Measurements from ENCODE around the gene GADD45G.

The GADD45G gene

GRCh38 chr9:89576404-89576839 lies 28.4 kb upstream of the GADD45G start:
- no peak overlapping the region for H3K4me3 ChIP-seq (ENCODE audit: low read depth, low read length)
- peaks cover 3% of the 10 kb centered on the region for H3K9me3 ChIP-seq (ENCODE audit: severe bottlenecking)
- no peak for TF ChIP-seq CTCF (IDR thresholded peaks at IDR 0.05; ENCODE audit: low read depth, low read length)
- no peak overlapping the region for H3K27ac ChIP-seq
- H3K36me3 ChIP-seq, result no peaks in the 10 kb centered on the region
- no peaks in the 10 kb centered on the region for H3K27me3 ChIP-seq (ENCODE audit: insufficient read depth, low read depth, severe bottlenecking)
- no peak for DNase-seq

GRCh38 chr9:89577363-89577762 lies 27.4 kb upstream of the GADD45G start:
- Histone ChIP-seq H3K27me3 (ENCODE audit: insufficient read depth, low read depth, severe bottlenecking) (no peaks in the 10 kb centered on the region), H3K27ac (no peak overlapping the region), H3K9me3 (ENCODE audit: severe bottlenecking) (peaks cover 3% of the 10 kb centered on the region), H3K4me3 (ENCODE audit: low read depth, low read length) (no peak overlapping the region), H3K36me3 (no peaks in the 10 kb centered on the region)
- no peak for DNase-seq
- TF ChIP-seq CTCF (IDR thresholded peaks at IDR 0.05; ENCODE audit: low read depth, low read length), result no peak

- no peaks in the 10 kb centered on the region for H3K27me3 ChIP-seq (ENCODE audit: insufficient read depth, low read depth, severe bottlenecking)
- no peak for TF ChIP-seq CTCF (IDR thresholded peaks at IDR 0.05; ENCODE audit: low read depth, low read length)
- H3K36me3 ChIP-seq, result no peaks in the 10 kb centered on the region
- H3K9me3 ChIP-seq (ENCODE audit: severe bottlenecking), result peaks cover 12% of the 10 kb centered on the region
- no peak for DNase-seq
- H3K4me3 ChIP-seq (ENCODE audit: low read depth, low read length), result no peak overlapping the region
- no peak overlapping the region for H3K27ac ChIP-seq
Measured at GRCh38 chr9:89579741-89580385, 24.9 kb upstream of the GADD45G start.

- Histone ChIP-seq H3K27me3 (ENCODE audit: insufficient read depth, low read depth, severe bottlenecking) (no peaks in the 10 kb centered on the region), H3K4me3 (ENCODE audit: low read depth, low read length) (no peak overlapping the region), H3K27ac (no peak overlapping the region), H3K36me3 (no peaks in the 10 kb centered on the region), H3K9me3 (ENCODE audit: severe bottlenecking) (peaks cover 11% of the 10 kb centered on the region)
- no peak for TF ChIP-seq CTCF (IDR thresholded peaks at IDR 0.05; ENCODE audit: low read depth, low read length)
- DNase-seq, result no peak
Measured at GRCh38 chr9:89586311-89586710, 18.5 kb upstream of the GADD45G start.

- H3K27ac ChIP-seq, result no peak overlapping the region
- no peak for DNase-seq
- no peaks in the 10 kb centered on the region for H3K27me3 ChIP-seq (ENCODE audit: insufficient read depth, low read depth, severe bottlenecking)
- H3K36me3 ChIP-seq, result no peaks in the 10 kb centered on the region
- H3K9me3 ChIP-seq (ENCODE audit: severe bottlenecking), result peaks cover 11% of the 10 kb centered on the region
- no peak overlapping the region for H3K4me3 ChIP-seq (ENCODE audit: low read depth, low read length)
- TF ChIP-seq CTCF (IDR thresholded peaks at IDR 0.05; ENCODE audit: low read depth, low read length), result no peak
Measured at GRCh38 chr9:89588271-89588879, 16.4 kb upstream of the GADD45G start.

Data from WERI-Rb-1 (cell line).